Activated CD4-positive, alpha-beta T cell treated with anti-CD3 and anti-CD28 coated beads for 36 hours (primary cell): ENCODE data around the gene CDK5R1. TPM values are rescaled to one million over a fixed set of nuclear protein-coding genes. Genes with fewer than 3 reads are reported as not detected.

Experiments
- ATAC-seq: fragments of 200-7000 bp; cut with Tn5 transposase; one replicate; pipeline ENCODE4 v1.10.0; 2021; ENCODE audit warnings: mild to moderate bottlenecking, moderate library complexity
- CTCF ChIA-PET: fragments of 350-600 bp; sonication (Branson Sonifier 250); formaldehyde crosslinking; loops from one replicate; lab custom pipeline; 2021; ENCODE audit warnings: antibody characterized with exemption; lab: Charles Lee
- POLR2A ChIA-PET: fragments of 350-600 bp; sonication (Branson Sonifier 250); formaldehyde crosslinking; loops from one replicate; lab custom pipeline; 2021; ENCODE audit warnings: antibody characterized with exemption, inconsistent platforms; lab: Charles Lee
- DNase-seq: peaks from one replicate; pipeline ENCODE4 v3.0.0-alpha.2; 2020
- H3K27ac Mint-ChIP-seq: one replicate; pipeline ENCODE4 v1.8.0; 2021; ENCODE audit warnings: mixed read lengths
- H3K27me3 Mint-ChIP-seq: one replicate; pipeline ENCODE4 v1.8.0; 2021; ENCODE audit warnings: mixed read lengths
- H3K36me3 Mint-ChIP-seq: one replicate; pipeline ENCODE4 v1.8.0; 2021; ENCODE audit warnings: low read depth, mixed read lengths
- H3K4me1 Mint-ChIP-seq: one replicate; pipeline ENCODE4 v1.8.0; 2021; ENCODE audit warnings: mixed read lengths
- H3K4me3 Mint-ChIP-seq: one replicate; pipeline ENCODE4 v1.8.0; 2021; ENCODE audit warnings: mild to moderate bottlenecking, moderate library complexity, mixed read lengths
- H3K9me3 Mint-ChIP-seq: one replicate; pipeline ENCODE4 v1.8.0; 2021; ENCODE audit warnings: low read depth, mixed read lengths
- intact Hi-C, 2 experiments: fragments of 100-400 bp; cut with DNase I in 1 of 2; cut with micrococcal nuclease in 1 of 2; formaldehyde crosslinking; loops; one replicate each; pipeline versions ENCODE4 v1.14.2 to v1.15.1; 2022 to 2024; cut with DNase I, micrococcal nuclease
- total RNA-seq, 2 experiments: library from RNA; stranded (reverse); gene quantifications; one replicate each; pipeline ENCODE4 v1.2.3, GENCODE V29; 2021

The CDK5R1 gene
- 10 to 100 TPM; 15.3 to 15.4 TPM for total RNA-seq

DNA sequence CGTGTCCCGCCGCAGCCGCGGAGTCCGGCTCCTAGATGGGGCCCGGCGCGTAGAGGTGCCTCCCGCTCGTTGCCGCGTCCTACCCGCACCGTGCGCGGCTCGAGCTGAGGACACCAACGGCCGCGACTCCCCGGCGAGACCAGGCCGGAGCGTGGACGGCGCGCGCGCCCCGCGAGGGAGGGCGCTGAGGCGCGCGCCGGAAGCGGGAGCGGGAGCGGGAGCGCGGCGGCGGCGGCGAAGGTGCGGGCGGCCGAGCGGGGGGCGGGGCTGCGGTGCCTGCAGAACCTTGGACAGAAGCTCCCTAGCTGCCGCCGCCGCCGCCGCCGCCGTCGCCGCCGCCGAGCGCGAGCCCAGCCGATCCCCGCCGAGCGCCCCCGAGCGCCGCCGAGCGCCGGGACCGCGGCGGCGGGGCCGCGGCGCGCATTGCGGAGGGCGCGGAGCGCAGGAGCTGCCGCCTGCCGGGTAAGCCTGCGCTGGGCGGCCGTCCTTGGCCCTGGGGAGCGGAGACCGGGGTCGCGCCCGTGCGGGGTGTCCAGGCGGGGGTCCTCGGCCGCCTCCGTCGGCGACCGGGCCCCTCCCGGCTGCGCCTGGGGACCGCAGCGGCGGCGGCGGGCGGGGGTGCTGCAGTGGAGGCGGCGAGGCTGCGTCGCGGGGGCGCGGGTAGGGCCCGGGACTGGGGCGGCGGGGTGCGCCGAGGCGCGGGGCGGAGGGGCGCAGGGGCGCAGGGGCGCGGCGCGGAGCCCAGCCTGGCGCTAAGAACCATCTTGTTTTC lies at the start of gene CDK5R1:
Gene CDK5R1, plus strand, starts transcription at position 293 of the 772 bp plus-strand sequence. CDS start 628 bp downstream, outside the sequence.
- Mint-ChIP-seq H3K27ac (peak within 1 kb of the TSS; percentile 94), H3K4me1 (peaks cover 55% of the 10 kb centered on the region), H3K27me3 (no peaks in the 10 kb centered on the region), H3K4me3 (peak within 1 kb of the TSS; percentile 96), H3K9me3 (no peaks in the 10 kb centered on the region), H3K36me3 (peaks cover 42% of the 10 kb centered on the region)
- peak; percentile 87 for DNase-seq
- ATAC-seq = peak; percentile 66
- intact Hi-C loops = loop anchor here (1.0 to 2.0 kb wide), 9 partner anchors 32 to 390 kb away; partner anchors contain the start of genes MYO1D (in 1 of the 2) and PSMD11 (in 1 of the 2)
- POLR2A ChIA-PET = interaction anchor here (0.6 to 2.1 kb wide), 7 partner anchors 9 to 203 kb away, joined by 4 to 19 read pairs (median 5); partner anchors contain the start of gene PSMD11
- CTCF ChIA-PET = interaction anchor here (0.6 to 6.6 kb wide), 9 partner anchors 9 to 392 kb away, joined by 3 to 67 read pairs (median 6); partner anchors contain the start of gene PSMD11

DNA sequence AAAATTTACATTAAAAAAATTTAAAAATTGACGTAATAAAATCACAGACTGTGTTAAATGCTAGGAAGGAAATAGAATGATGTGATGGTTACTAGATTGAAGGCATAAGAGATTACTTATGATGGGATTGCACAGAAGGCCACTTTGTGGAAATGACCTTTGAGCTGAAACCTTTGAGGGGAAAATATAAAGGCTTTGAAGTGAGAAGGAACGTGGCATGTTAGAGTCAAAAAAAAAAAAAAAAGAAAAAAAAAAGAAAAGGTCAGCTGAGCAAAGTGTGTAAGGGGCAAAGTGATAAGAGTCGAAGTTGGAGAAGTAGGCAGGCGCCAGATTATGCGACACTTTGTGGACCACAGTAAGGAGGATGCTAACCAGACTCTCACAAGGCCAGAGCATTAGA lies 46.1 kb upstream of the CDK5R1 start:
- ChIA-PET CTCF (interaction anchor here (0.9 kb wide), 1 partner anchor 23 kb away, joined by 3 read pairs; no protein-coding TSS in a partner anchor), POLR2A (interaction anchor here (0.6 kb wide), 1 partner anchor 33 kb away, joined by 3 read pairs; no protein-coding TSS in a partner anchor)
- DNase-seq (no peak), ATAC-seq (no peak)
- intact Hi-C loops = loop anchor here (10.0 kb wide), 2 partner anchors 186 to 506 kb away; partner anchors contain the start of gene SUZ12 (in 1 of the 2)
- Mint-ChIP-seq H3K4me3 (no peak overlapping the region), H3K27ac (no peak overlapping the region), H3K4me1 (peaks cover 12% of the 10 kb centered on the region), H3K9me3 (peaks cover 2% of the 10 kb centered on the region), H3K27me3 (peaks cover 2% of the 10 kb centered on the region), H3K36me3 (peaks cover 9% of the 10 kb centered on the region)

DNA sequence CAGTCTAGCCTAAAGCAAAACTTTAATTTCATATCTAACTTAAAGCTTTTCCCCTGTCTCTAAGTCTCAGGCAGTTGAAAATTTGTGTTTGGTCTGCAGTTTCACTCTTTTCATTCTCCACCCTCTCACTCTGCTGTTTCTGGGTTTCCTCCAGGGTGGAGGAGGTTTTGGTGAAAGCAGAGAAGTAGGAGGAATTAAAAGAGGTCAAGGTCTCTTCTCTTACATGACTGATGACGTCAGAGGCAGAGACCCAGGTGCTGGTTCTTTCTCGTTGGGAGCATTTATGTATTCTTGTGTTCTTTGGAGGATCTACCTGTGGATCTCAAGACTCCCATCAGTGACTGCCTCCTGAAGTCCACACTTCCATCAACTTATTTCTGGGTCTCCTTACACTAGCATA lies 44.9 kb upstream of the CDK5R1 start:
- H3K4me1 Mint-ChIP-seq = peaks cover 23% of the 10 kb centered on the region
- H3K27me3 Mint-ChIP-seq = peaks cover 2% of the 10 kb centered on the region
- DNase-seq (no peak), ATAC-seq (no peak)
- no peak overlapping the region for H3K27ac Mint-ChIP-seq
- peaks cover 16% of the 10 kb centered on the region for H3K36me3 Mint-ChIP-seq
- ChIA-PET CTCF (interaction anchor here (8.5 kb wide), 1 partner anchor 20 kb away, joined by 102 read pairs; no protein-coding TSS in a partner anchor), POLR2A (no interaction called here)
- H3K4me3 Mint-ChIP-seq = no peak overlapping the region
- H3K9me3 Mint-ChIP-seq = no peaks in the 10 kb centered on the region
- intact Hi-C loops = loop anchor here (10.0 kb wide), 2 partner anchors 187 to 507 kb away; partner anchors contain the start of gene SUZ12 (in 1 of the 2)

DNA sequence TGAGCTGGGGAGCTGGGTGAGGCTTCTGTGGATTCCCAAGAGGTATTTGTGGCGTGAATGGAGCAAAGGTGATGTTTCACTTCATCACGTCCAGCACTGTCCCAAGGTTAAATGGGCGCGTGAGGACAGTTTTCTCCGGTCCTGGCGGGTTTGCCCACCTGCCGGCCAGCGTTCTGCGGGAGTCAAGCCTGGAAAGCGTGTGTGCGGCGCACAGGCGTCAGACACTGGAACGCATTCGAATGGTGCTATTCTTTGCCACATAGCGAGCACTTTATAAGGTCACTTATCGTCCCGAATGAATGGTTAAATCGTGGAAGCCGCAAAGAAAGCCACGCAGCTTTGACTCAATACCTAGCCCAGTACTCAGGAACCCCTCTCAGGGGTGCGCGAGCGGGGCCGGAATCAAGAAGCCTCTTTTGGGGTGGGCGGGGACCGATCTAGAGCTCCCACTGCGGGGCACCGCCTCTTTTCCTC lies 42.9 kb upstream of the CDK5R1 start:
- CTCF ChIA-PET = interaction anchor here (0.6 to 8.5 kb wide), 28 partner anchors 9 to 933 kb away, joined by 3 to 102 read pairs (median 4); partner anchors contain the start of genes CDK5R1 and UTP6
- POLR2A ChIA-PET = interaction anchor here (0.5 to 1.7 kb wide), 7 partner anchors 43 to 467 kb away, joined by 3 to 13 read pairs (median 4); partner anchors contain the start of gene CDK5R1
- intact Hi-C loops = loop anchor here (1.0 to 10.0 kb wide), 13 partner anchors 15 to 543 kb away; partner anchors contain the start of genes ZNF207 (in 2 of the 2), C17orf75 (in 1 of the 2), CDK5R1 (in 1 of the 2) and MYO1D (in 1 of the 2)

DNA sequence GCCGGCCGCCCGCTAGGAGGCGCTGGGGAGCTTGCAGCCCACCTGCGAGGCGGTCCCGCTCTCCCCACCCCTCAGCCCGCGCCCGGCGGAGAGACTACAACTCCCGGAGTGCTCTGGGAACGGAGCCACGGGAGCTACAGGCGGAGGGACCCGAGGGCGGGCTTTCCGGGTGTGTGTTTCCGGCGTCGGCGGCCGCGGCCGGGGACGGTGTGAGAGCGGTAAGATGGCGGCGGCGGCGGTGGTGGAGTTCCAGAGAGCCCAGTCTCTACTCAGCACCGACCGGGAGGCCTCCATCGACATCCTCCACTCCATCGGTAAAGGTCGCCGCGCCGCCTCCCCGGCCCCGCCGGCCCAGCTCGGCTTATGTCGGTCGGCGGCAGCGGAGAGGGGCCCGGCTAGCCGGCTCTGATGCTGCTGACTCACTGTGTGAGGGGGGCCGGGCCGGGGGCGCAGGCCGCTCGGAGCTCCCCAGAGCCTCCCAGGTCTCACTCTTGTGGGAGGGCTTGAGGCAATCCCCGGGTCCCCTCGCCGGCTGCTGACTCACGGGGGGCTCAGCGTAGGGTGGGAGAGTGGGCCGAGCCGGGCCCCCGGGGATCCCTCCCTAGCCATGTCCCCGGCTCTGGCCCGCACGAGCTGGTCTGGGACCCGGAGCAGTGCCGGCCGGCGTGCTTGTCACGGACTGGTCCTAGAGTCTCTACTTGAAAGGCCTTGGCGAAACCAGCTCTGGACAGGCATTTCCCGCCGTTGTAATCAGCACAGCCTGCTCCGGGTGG lies 42.3 kb upstream of the CDK5R1 start, which contains the start of gene PSMD11:
Gene PSMD11, plus strand, starts transcription at position 210 of the 773 bp plus-strand sequence. Its CDS starts 14 bp downstream, at position 224.
- H3K4me1 Mint-ChIP-seq = peaks cover 32% of the 10 kb centered on the region
- DNase-seq (peak; percentile 100), ATAC-seq (peak; percentile 96)
- ChIA-PET CTCF (interaction anchor here (0.6 to 8.5 kb wide), 30 partner anchors 10 to 934 kb away, joined by 3 to 102 read pairs (median 4); partner anchors contain the start of genes CDK5R1 and UTP6), POLR2A (interaction anchor here (0.5 to 1.7 kb wide), 8 partner anchors 42 to 468 kb away, joined by 3 to 13 read pairs (median 4); partner anchors contain the start of gene CDK5R1)
- peak within 1 kb of the TSS; percentile 82 for H3K4me3 Mint-ChIP-seq
- peaks cover 35% of the 10 kb centered on the region for H3K36me3 Mint-ChIP-seq
- peak within 1 kb of the TSS; percentile 95 for H3K27ac Mint-ChIP-seq
- H3K9me3 Mint-ChIP-seq = no peaks in the 10 kb centered on the region
- peaks cover 2% of the 10 kb centered on the region for H3K27me3 Mint-ChIP-seq
- intact Hi-C loops = loop anchor here (1.0 to 10.0 kb wide), 14 partner anchors 14 to 543 kb away; partner anchors contain the start of genes MYO1D (in 2 of the 2), ZNF207 (in 2 of the 2), C17orf75 (in 1 of the 2) and CDK5R1 (in 1 of the 2)

More for the DNA sequence above, 42.9 kb upstream of the CDK5R1 start:
- Mint-ChIP-seq H3K4me3 (peak overlapping the region; percentile 82), H3K27me3 (peaks cover 2% of the 10 kb centered on the region), H3K27ac (no peak overlapping the region), H3K4me1 (peaks cover 31% of the 10 kb centered on the region), H3K9me3 (no peaks in the 10 kb centered on the region), H3K36me3 (peaks cover 31% of the 10 kb centered on the region)
- DNase-seq = no peak
- ATAC-seq = no peak

DNA sequence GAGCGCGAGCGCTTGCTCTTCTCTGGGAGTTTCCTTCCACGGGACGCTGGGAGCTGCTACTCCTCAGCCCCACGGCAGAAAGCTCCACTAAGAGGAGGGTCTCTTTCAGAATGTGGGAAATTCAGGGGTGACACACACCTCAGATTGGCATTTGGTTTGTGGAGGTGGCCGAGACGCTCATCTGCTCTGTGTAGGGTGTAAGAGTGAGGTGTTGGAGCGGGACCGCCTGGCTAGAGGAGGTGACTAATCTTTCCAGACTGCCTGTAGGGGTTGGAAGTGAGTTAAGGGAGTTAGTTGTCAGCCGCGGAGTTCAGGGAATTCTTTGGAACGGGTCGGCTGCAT lies 41.7 kb upstream of the CDK5R1 start:
- peaks cover 34% of the 10 kb centered on the region for H3K4me1 Mint-ChIP-seq
- CTCF ChIA-PET = interaction anchor here (0.6 to 8.5 kb wide), 15 partner anchors 9 to 432 kb away, joined by 3 to 102 read pairs (median 4); no protein-coding TSS in a partner anchor
- POLR2A ChIA-PET = interaction anchor here (1.2 to 1.7 kb wide), 4 partner anchors 42 to 94 kb away, joined by 3 to 13 read pairs (median 4); partner anchors contain the start of gene CDK5R1
- no peaks in the 10 kb centered on the region for H3K9me3 Mint-ChIP-seq
- DNase-seq = peak; percentile 56
- ATAC-seq = peak; percentile 28
- peaks cover 41% of the 10 kb centered on the region for H3K36me3 Mint-ChIP-seq
- intact Hi-C loops = loop anchor here (2.0 to 10.0 kb wide), 4 partner anchors 14 to 510 kb away; partner anchors contain the start of genes MYO1D (in 1 of the 2) and SUZ12 (in 1 of the 2)
- peaks cover 2% of the 10 kb centered on the region for H3K27me3 Mint-ChIP-seq
- H3K4me3 Mint-ChIP-seq = peak overlapping the region; percentile 82
- H3K27ac Mint-ChIP-seq = peak overlapping the region; percentile 95

DNA sequence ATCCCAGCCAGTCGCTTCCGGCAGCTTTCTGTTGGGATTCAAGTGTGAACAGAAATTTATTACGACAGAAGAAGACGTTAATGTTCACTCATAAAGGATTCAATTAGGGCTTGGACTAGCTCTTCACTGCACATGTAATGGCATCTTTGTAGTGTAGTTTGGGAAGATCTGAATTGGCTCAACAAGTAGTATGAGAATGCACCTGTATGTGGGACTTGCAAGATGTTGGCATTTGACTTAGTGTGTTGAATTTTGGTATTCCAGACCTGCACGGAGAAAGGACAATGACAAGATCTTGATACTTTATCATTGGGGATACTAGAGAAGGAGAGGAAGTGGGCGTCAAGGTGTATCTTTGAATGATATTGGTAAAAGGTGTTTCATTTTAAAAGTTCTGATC lies 41.3 kb upstream of the CDK5R1 start:
- peaks cover 34% of the 10 kb centered on the region for H3K4me1 Mint-ChIP-seq
- H3K4me3 Mint-ChIP-seq = peak overlapping the region; percentile 82
- no peaks in the 10 kb centered on the region for H3K9me3 Mint-ChIP-seq
- H3K36me3 Mint-ChIP-seq = peaks cover 43% of the 10 kb centered on the region
- CTCF ChIA-PET = interaction anchor here (0.6 to 8.5 kb wide), 9 partner anchors 9 to 432 kb away, joined by 3 to 102 read pairs (median 4); no protein-coding TSS in a partner anchor
- peak overlapping the region; percentile 95 for H3K27ac Mint-ChIP-seq
- POLR2A ChIA-PET = interaction anchor here (1.4 to 1.7 kb wide), 2 partner anchors 41 to 79 kb away, joined by 4 to 5 read pairs; partner anchors contain the start of gene CDK5R1
- DNase-seq (no peak), ATAC-seq (no peak)
- intact Hi-C loops = loop anchor here (2.0 to 10.0 kb wide), 4 partner anchors 13 to 511 kb away; partner anchors contain the start of genes MYO1D (in 1 of the 2) and SUZ12 (in 1 of the 2)
- H3K27me3 Mint-ChIP-seq = peaks cover 2% of the 10 kb centered on the region

DNA sequence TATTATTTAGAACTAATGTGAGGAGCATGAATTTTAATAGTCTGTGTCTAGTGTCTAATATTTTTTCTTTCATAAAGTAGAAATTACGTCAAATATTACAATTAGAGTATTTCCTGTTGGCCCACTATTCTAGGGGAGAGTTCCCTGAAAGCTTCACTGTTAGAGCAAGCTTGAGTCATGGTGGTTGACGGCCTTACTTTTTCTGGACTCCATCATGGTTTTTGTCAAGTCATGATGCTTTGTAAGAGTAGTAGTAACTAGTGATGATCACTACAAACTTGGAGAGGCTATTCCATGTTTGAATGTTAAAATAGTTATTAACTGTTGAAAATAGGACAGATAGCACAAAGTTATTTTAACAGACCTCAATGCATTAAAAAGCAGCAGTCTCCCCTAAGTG lies 40.8 kb upstream of the CDK5R1 start:
- H3K4me1 Mint-ChIP-seq = peaks cover 32% of the 10 kb centered on the region

DNA sequence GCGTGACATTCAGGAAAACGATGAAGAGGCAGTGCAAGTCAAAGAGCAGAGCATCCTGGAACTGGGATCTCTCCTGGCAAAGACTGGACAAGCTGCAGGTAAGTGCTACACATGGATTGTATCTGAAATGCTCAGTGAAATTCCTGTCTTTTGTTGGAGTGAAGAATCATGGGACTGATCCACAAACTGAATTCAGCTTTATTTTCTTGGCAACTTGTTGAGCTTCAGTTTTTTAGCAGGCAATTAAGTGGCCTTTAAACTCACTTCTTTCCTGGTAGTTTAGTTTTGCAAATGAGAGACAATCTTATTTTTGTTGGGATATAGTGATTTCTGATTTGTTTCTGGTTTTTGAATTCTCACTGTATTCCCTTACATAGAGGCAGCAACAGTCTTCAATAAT lies 39.8 kb upstream of the CDK5R1 start:
- Mint-ChIP-seq H3K4me1 (peaks cover 34% of the 10 kb centered on the region), H3K27ac (peak overlapping the region; percentile 72), H3K36me3 (peaks cover 49% of the 10 kb centered on the region), H3K4me3 (peak overlapping the region; percentile 82), H3K9me3 (no peaks in the 10 kb centered on the region), H3K27me3 (no peaks in the 10 kb centered on the region)
- CTCF ChIA-PET = interaction anchor here (8.5 kb wide), 1 partner anchor 15 kb away, joined by 102 read pairs; no protein-coding TSS in a partner anchor
- no peak for DNase-seq
- POLR2A ChIA-PET = interaction anchor here (1.0 kb wide), 1 partner anchor 29 kb away, joined by 3 read pairs; no protein-coding TSS in a partner anchor
- intact Hi-C loops = loop anchor here (5.0 to 10.0 kb wide), 3 partner anchors 192 to 512 kb away; partner anchors contain the start of genes MYO1D (in 1 of the 2) and SUZ12 (in 1 of the 2)
- no peak for ATAC-seq

More for the DNA sequence above, 40.8 kb upstream of the CDK5R1 start:
- Mint-ChIP-seq H3K27ac (peak overlapping the region; percentile 95), H3K4me3 (peak overlapping the region; percentile 82), H3K27me3 (peaks cover 2% of the 10 kb centered on the region), H3K9me3 (no peaks in the 10 kb centered on the region), H3K36me3 (peaks cover 46% of the 10 kb centered on the region)
- CTCF ChIA-PET = interaction anchor here (0.9 to 8.5 kb wide), 3 partner anchors 16 to 213 kb away, joined by 3 to 102 read pairs (median 4); no protein-coding TSS in a partner anchor
- ATAC-seq (no peak), DNase-seq (no peak)
- POLR2A ChIA-PET = no interaction called here
- intact Hi-C loops = loop anchor here (2.0 to 10.0 kb wide), 4 partner anchors 13 to 511 kb away; partner anchors contain the start of genes MYO1D (in 1 of the 2) and SUZ12 (in 1 of the 2)
